Vagina (tissue), 2 donors: ENCODE measurements around the gene CPSF7. TPM values are rescaled to one million over a fixed set of nuclear protein-coding genes. Genes with fewer than 3 reads are reported as not detected.

ENCODE experiments used
- DNase-seq, 2 donors: peaks; one replicate each; pipeline ENCODE4 v3.0.0-alpha.2; 2017; ENCODE audit errors: extremely low spot score in 2 of 2
- H3K27ac ChIP-seq: fragments of 200-600 bp; sonication (generic); one replicate; pipeline ENCODE4 v1.5.1; 2019
- H3K27me3 ChIP-seq: fragments of 200-600 bp; sonication (generic); one replicate; pipeline ENCODE4 v1.5.1; 2019
- H3K36me3 ChIP-seq, 2 donors: fragments of 200-600 bp; sonication (generic); one replicate each; pipeline ENCODE4 v1.5.1; 2017 to 2019
- H3K4me1 ChIP-seq: fragments of 200-600 bp; sonication (generic); one replicate; pipeline ENCODE4 v1.5.1; 2019
- H3K4me3 ChIP-seq, 2 donors: fragments of 200-600 bp; sonication (generic); 1 replicate in 1 of 2; 2 replicates in 1 of 2; pipeline ENCODE4 v1.5.1; 2016 to 2019
- H3K9me3 ChIP-seq: fragments of 200-600 bp; sonication (generic); one replicate; pipeline ENCODE4 v1.5.1; 2019
- POLR2A ChIP-seq, 2 donors: fragments of 450-650 bp; IDR thresholded peaks; one replicate each; pipeline ENCODE4 v1.6.1; 2017; ENCODE audit warnings: antibody characterized with exemption in 2 of 2, mild to moderate bottlenecking in 2 of 2, moderate library complexity in 2 of 2
- POLR2AphosphoS5 ChIP-seq, 2 donors: sonication (generic); formaldehyde crosslinking; IDR thresholded peaks; one replicate each; pipeline ENCODE4 v1.9.0; 2017; ENCODE audit warnings: antibody characterized with exemption in 2 of 2, mild to moderate bottlenecking in 2 of 2, low read depth in 1 of 2; ENCODE audit not compliant: insufficient read depth in 1 of 2
- intact Hi-C: fragments of 100-400 bp; cut with DNase I; formaldehyde crosslinking; loops from one replicate; pipeline ENCODE4 v1.15.1; 2023
- total RNA-seq: library from RNA; depleted of rRNA; stranded (reverse); fragments of >200 nt; gene quantifications from one replicate; pipeline ENCODE4 v1.2.3, GENCODE V29; 2016
- TF ChIP-seq, protein P1 (sequence below), 3 experiments: fragments of 450-650 bp in 2 of 3; fragments of 200-600 bp in 1 of 3; sonication (generic) in 1 of 3; IDR thresholded peaks; one replicate each; pipeline ENCODE4 v1.5.1; 2017 to 2019; ENCODE audit warnings: antibody characterized with exemption in 3 of 3, mild to moderate bottlenecking in 2 of 3, moderate library complexity in 2 of 3

Gene CPSF7
- total RNA-seq, 1 donor from 2014 or later = 50.8 TPM

DNA sequence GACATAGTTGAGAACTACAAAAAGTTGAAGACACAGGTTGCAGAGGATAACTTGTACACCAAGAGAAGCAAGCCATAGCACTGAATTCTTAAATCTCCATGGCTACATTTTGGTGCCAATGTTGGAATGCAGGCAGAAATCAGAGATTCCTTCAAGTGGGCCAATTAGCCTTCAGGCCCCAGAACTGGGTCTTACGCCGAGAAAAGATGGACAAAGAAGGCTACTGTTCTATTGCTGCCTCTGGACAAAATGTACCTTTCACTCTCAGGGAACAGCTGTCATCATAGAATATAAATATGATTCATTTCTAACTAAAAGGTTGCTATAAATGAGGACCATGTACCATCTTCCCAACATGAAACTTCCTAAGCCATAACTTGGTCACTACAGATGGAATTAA is 23.7 kb downstream of the CPSF7 start:
- Histone ChIP-seq H3K4me1 (no peaks in the 10 kb centered on the region), H3K4me3 (no peak overlapping the region), H3K9me3 (no peaks in the 10 kb centered on the region), H3K27me3 (no peaks in the 10 kb centered on the region), H3K36me3 (peaks cover 0 to 88% of the 10 kb centered on the region in 2 donors), H3K27ac (no peak overlapping the region)
- intact Hi-C loops = no loop called here
- TF ChIP-seq, protein P1, sequence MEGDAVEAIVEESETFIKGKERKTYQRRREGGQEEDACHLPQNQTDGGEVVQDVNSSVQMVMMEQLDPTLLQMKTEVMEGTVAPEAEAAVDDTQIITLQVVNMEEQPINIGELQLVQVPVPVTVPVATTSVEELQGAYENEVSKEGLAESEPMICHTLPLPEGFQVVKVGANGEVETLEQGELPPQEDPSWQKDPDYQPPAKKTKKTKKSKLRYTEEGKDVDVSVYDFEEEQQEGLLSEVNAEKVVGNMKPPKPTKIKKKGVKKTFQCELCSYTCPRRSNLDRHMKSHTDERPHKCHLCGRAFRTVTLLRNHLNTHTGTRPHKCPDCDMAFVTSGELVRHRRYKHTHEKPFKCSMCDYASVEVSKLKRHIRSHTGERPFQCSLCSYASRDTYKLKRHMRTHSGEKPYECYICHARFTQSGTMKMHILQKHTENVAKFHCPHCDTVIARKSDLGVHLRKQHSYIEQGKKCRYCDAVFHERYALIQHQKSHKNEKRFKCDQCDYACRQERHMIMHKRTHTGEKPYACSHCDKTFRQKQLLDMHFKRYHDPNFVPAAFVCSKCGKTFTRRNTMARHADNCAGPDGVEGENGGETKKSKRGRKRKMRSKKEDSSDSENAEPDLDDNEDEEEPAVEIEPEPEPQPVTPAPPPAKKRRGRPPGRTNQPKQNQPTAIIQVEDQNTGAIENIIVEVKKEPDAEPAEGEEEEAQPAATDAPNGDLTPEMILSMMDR (IDR thresholded peaks at IDR 0.05) = no peak
- TF ChIP-seq POLR2AphosphoS5 (IDR thresholded peaks at IDR 0.05; ENCODE audit: insufficient read depth in 1 of 2, low read depth in 1 of 2) (no peak), POLR2A (IDR thresholded peaks at IDR 0.05) (no peak)
- DNase-seq = no peak

- Histone ChIP-seq H3K27me3 (no peaks in the 10 kb centered on the region), H3K9me3 (no peaks in the 10 kb centered on the region), H3K4me3 (no peak overlapping the region), H3K27ac (no peak overlapping the region), H3K4me1 (no peaks in the 10 kb centered on the region), H3K36me3 (peaks cover 0 to 75% of the 10 kb centered on the region in 2 donors)
- no peak for DNase-seq
- TF ChIP-seq POLR2AphosphoS5 (IDR thresholded peaks at IDR 0.05; ENCODE audit: insufficient read depth in 1 of 2, low read depth in 1 of 2) (no peak), POLR2A (IDR thresholded peaks at IDR 0.05) (no peak)
- TF ChIP-seq, protein P1 (IDR thresholded peaks at IDR 0.05) = no peak
- intact Hi-C loops = no loop called here
Observed at GRCh38 chr11:61404641-61405040, 25.1 kb downstream of the CPSF7 start.

GRCh38 chr11:61404103-61404502 is 25.7 kb downstream of the CPSF7 start:
- no peak for TF ChIP-seq POLR2A (IDR thresholded peaks at IDR 0.05)
- H3K4me3 ChIP-seq = no peak overlapping the region
- intact Hi-C loops = no loop called here
- no peaks in the 10 kb centered on the region for H3K4me1 ChIP-seq
- no peaks in the 10 kb centered on the region for H3K27me3 ChIP-seq
- DNase-seq = no peak
- H3K27ac ChIP-seq = no peak overlapping the region
- no peaks in the 10 kb centered on the region for H3K9me3 ChIP-seq
- H3K36me3 ChIP-seq = peaks cover 0 to 75% of the 10 kb centered on the region in 2 donors

- intact Hi-C loops = no loop called here
- no peak overlapping the region for H3K27ac ChIP-seq
- no peak for DNase-seq
Observed at GRCh38 chr11:61403658-61404057, 26.1 kb downstream of the CPSF7 start.

GRCh38 chr11:61401573-61401972 is 28.2 kb downstream of the CPSF7 start:
- Histone ChIP-seq H3K27ac (no peak overlapping the region), H3K36me3 (peaks cover 0 to 57% of the 10 kb centered on the region in 2 donors), H3K9me3 (no peaks in the 10 kb centered on the region), H3K4me3 (no peak overlapping the region), H3K27me3 (no peaks in the 10 kb centered on the region), H3K4me1 (no peaks in the 10 kb centered on the region)
- no peak for TF ChIP-seq POLR2AphosphoS5 (IDR thresholded peaks at IDR 0.05; ENCODE audit: insufficient read depth in 1 of 2, low read depth in 1 of 2)
- intact Hi-C loops = no loop called here
- no peak for DNase-seq

More at GRCh38 chr11:61403658-61404057, 26.1 kb downstream of the CPSF7 start:
- no peak for TF ChIP-seq POLR2A (IDR thresholded peaks at IDR 0.05)
- no peak for TF ChIP-seq POLR2AphosphoS5 (IDR thresholded peaks at IDR 0.05; ENCODE audit: insufficient read depth in 1 of 2, low read depth in 1 of 2)
- H3K4me3 ChIP-seq = no peak overlapping the region
- no peaks in the 10 kb centered on the region for H3K4me1 ChIP-seq
- H3K27me3 ChIP-seq = no peaks in the 10 kb centered on the region
- peaks cover 0 to 75% of the 10 kb centered on the region in 2 donors for H3K36me3 ChIP-seq
- H3K9me3 ChIP-seq = no peaks in the 10 kb centered on the region

- no peak overlapping the region for H3K4me3 ChIP-seq
- no peak overlapping the region for H3K27ac ChIP-seq
- no peaks in the 10 kb centered on the region for H3K9me3 ChIP-seq
- H3K27me3 ChIP-seq = no peaks in the 10 kb centered on the region
- intact Hi-C loops = no loop called here
- H3K4me1 ChIP-seq = no peaks in the 10 kb centered on the region
- peaks cover 0 to 53% of the 10 kb centered on the region in 2 donors for H3K36me3 ChIP-seq
- DNase-seq = no peak
- TF ChIP-seq, protein P1 (IDR thresholded peaks at IDR 0.05) = no peak
- TF ChIP-seq POLR2A (IDR thresholded peaks at IDR 0.05) (no peak), POLR2AphosphoS5 (IDR thresholded peaks at IDR 0.05; ENCODE audit: insufficient read depth in 1 of 2, low read depth in 1 of 2) (no peak)
Observed at GRCh38 chr11:61401173-61401572, 28.6 kb downstream of the CPSF7 start.
